K562 (cell line): ENCODE measurements around the gene CBX3. TPM values are rescaled to one million over a fixed set of nuclear protein-coding genes. Genes with fewer than 3 reads are reported as not detected.

Experiments
- ATF3 ChIP-seq, 2 experiments: fragments of 450-650 bp in 1 of 2; sonication (generic) in 1 of 2; formaldehyde crosslinking in 1 of 2; IDR thresholded peaks in 1 of 2; conservative IDR thresholded peaks in 1 of 2; 2 replicates each; pipeline versions ENCODE4 v1.6.1 to v1.8.1; 2016 to 2023; ENCODE audit warnings: mild to moderate bottlenecking in 2 of 2, moderate library complexity in 2 of 2, inconsistent platforms in 1 of 2, missing genetic modification reagents in 1 of 2
- BRF2 ChIP-seq: IDR thresholded peaks from 3 replicates; pipeline ENCODE4 v1.6.1; 2011; ENCODE audit warnings: borderline replicate concordance, mild to moderate bottlenecking; ENCODE audit not compliant: insufficient read length, insufficient read depth
- CEBPG ChIP-seq, 3 experiments: fragments of 200-800 bp in 1 of 3; sonication (Bioruptor generic) in 1 of 3; sonication (generic) in 1 of 3; formaldehyde crosslinking in 1 of 3; IDR thresholded peaks in 2 of 3; conservative IDR thresholded peaks in 1 of 3; 2 replicates each; pipeline versions ENCODE4 v1.6.1 to v1.8.0; 2016 to 2022; ENCODE audit warnings: missing compliant biosample characterization in 2 of 3, missing genetic modification characterization in 2 of 3, mild to moderate bottlenecking in 1 of 3, missing genetic modification reagents in 1 of 3
- GABPB1 ChIP-seq: sonication (generic); formaldehyde crosslinking; IDR thresholded peaks from 2 replicates; pipeline ENCODE4 v1.8.0; 2022; ENCODE audit warnings: mild to moderate bottlenecking, missing genetic modification reagents
- KAT7 ChIP-seq: sonication (generic); formaldehyde crosslinking; IDR thresholded peaks from 2 replicates; pipeline ENCODE4 v1.8.0; 2022; ENCODE audit warnings: missing genetic modification reagents, mild to moderate bottlenecking, borderline replicate concordance
- MYC ChIP-seq, 2 experiments: fragments of 250-450 bp in 1 of 2; sonication (Bioruptor Pico) in 1 of 2; IDR thresholded peaks; 2 replicates each; pipeline versions ENCODE4 v1.5.1 to v1.6.1; 2012 to 2021; ENCODE audit warnings: low read depth in 2 of 2, borderline replicate concordance in 1 of 2, improper control_type of control experiment in 1 of 2, low read length in 1 of 2, mild to moderate bottlenecking in 1 of 2, moderate library complexity in 1 of 2
- NR1H2 ChIP-seq: sonication (generic); formaldehyde crosslinking; IDR thresholded peaks from 2 replicates; pipeline ENCODE4 v1.4.0; 2020; ENCODE audit warnings: mild to moderate bottlenecking, missing genetic modification reagents
- POLR3A ChIP-seq: IDR thresholded peaks from 2 replicates; pipeline ENCODE4 v1.6.1; 2011; ENCODE audit warnings: borderline replicate concordance, mild to moderate bottlenecking, moderate library complexity; ENCODE audit not compliant: insufficient read length, insufficient read depth; ENCODE audit errors: extremely low read depth
- TBL1XR1 ChIP-seq, 2 experiments: IDR thresholded peaks; 2 replicates each; pipeline ENCODE4 v1.6.1; 2012; ENCODE audit warnings: improper control_type of control experiment in 2 of 2, low read length in 2 of 2, mild to moderate bottlenecking in 1 of 2
- TRIM25 ChIP-seq: fragments of 450-650 bp; IDR thresholded peaks from 2 replicates; pipeline ENCODE4 v1.7.0; 2016; ENCODE audit warnings: borderline replicate concordance
- XRCC5 ChIP-seq: fragments of 200-400 bp; formaldehyde crosslinking; IDR thresholded peaks from 2 replicates; pipeline ENCODE4 v1.6.1; 2017; ENCODE audit warnings: low read depth, mild to moderate bottlenecking, low read length
- ZBTB7A ChIP-seq: IDR thresholded peaks from 2 replicates; pipeline ENCODE4 v1.6.1; 2011; ENCODE audit warnings: low read depth, mild to moderate bottlenecking, low read length, moderate library complexity, borderline replicate concordance; ENCODE audit not compliant: control insufficient read depth
- ZNF77 ChIP-seq: fragments of 250-450 bp; sonication (Bioruptor Pico); IDR thresholded peaks from 2 replicates; pipeline ENCODE4 v1.5.0; 2020
- polyA plus RNA-seq, 8 experiments: library from polyadenylated mRNA; depleted of rRNA in 4 of 8; stranded (reverse) in 5 of 8; unstranded in 3 of 8; fragments of >200 nt; fragmentation: Nextera tagmentation in 2 of 8; fragmentation: Illumina TruSeq in 1 of 8; extraction: Ambion mirVana in 2 of 8; extraction: Trizol in 1 of 8; gene quantifications; 2 replicates each; pipeline versions ENCODE4 v1.2.1 to v1.2.3, GENCODE V29; 2011 to 2014; ENCODE audit warnings: inconsistent platforms in 1 of 8, missing spikeins in 1 of 8
- total RNA-seq, 7 experiments: library from RNA; depleted of rRNA in 6 of 7; stranded (reverse); fragments of >200 nt in 6 of 7; fragmentation: Illumina TruSeq in 2 of 7; extraction: Trizol in 2 of 7; gene quantifications; 2 replicates each; pipeline versions ENCODE4 v1.2.1 to v1.2.3, GENCODE V29; 2011 to 2021; ENCODE audit warnings: low replicate concordance in 1 of 7
- TF ChIP-seq, protein P1 (sequence below): fragments of 450-650 bp; formaldehyde crosslinking; IDR thresholded peaks from 2 replicates; pipeline ENCODE4 v1.4.0; 2020; ENCODE audit warnings: mild to moderate bottlenecking
- TF ChIP-seq, protein P2 (sequence below): fragments of 200-800 bp; sonication (Bioruptor generic); IDR thresholded peaks from 2 replicates; pipeline ENCODE4 v1.6.1; 2017; ENCODE audit warnings: missing genetic modification characterization, missing compliant biosample characterization
- TF ChIP-seq, protein P3 (sequence below), 2 experiments: fragments of 450-650 bp; IDR thresholded peaks; 2 replicates each; pipeline ENCODE4 v1.6.1; 2016

The CBX3 gene
- total and polyA plus RNA-seq, 9 of the 15 experiments (the other 6 are each of a cell fraction or from before 2014, with no cell fraction given): 198 to 413 (median 328) TPM

DNA sequence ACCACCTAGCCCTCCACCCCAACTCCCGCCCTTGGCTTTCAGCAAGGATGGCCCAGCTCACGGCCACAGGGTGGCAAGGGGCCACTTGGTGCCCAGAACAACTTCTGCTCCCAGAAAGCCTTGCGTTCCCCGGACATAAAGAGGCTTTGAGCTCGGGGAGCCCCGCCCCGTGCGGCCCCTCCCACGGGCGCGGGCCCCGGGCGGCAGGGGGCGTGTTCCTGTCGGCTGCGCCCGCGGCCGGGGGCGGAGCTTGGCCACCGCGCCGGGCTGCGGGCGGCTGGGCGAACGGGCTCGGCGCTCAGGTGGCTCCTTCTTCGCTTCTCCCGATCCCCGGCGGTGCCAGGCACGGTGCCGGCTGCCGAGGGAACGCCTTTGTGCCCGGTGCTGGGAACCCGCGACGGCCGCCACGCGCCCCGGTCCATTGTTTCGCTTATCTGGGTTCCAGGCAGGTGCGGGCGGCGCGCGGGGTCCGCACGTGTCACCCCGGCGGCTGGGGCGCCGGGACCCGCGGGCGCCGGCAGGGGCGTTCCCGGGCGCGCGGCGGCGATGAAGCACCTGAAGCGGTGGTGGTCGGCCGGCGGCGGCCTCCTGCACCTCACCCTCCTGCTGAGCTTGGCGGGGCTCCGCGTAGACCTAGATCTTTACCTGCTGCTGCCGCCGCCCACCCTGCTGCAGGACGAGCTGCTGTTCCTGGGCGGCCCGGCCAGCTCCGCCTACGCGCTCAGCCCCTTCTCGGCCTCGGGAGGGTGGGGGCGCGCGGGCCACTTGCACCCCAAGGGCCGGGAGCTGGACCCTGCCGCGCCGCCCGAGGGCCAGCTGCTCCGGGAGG is 49.4 kb upstream of the CBX3 start, which contains the start of gene NFE2L3 (continued):
- TF ChIP-seq MYC (IDR thresholded peaks at IDR 0.05; ENCODE audit: low read depth, low read length): peak; percentile 74
- no peak for TF ChIP-seq MYC (CRISPR knock-in tag; IDR thresholded peaks at IDR 0.05; ENCODE audit: borderline replicate concordance, low read depth)
- TF ChIP-seq, protein P1, sequence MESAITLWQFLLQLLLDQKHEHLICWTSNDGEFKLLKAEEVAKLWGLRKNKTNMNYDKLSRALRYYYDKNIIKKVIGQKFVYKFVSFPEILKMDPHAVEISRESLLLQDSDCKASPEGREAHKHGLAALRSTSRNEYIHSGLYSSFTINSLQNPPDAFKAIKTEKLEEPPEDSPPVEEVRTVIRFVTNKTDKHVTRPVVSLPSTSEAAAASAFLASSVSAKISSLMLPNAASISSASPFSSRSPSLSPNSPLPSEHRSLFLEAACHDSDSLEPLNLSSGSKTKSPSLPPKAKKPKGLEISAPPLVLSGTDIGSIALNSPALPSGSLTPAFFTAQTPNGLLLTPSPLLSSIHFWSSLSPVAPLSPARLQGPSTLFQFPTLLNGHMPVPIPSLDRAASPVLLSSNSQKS (CRISPR knock-in tag): no peak
- no peak for TF ChIP-seq GABPB1 (CRISPR knock-in tag)
- TF ChIP-seq XRCC5: no peak
- TF ChIP-seq, protein P2, sequence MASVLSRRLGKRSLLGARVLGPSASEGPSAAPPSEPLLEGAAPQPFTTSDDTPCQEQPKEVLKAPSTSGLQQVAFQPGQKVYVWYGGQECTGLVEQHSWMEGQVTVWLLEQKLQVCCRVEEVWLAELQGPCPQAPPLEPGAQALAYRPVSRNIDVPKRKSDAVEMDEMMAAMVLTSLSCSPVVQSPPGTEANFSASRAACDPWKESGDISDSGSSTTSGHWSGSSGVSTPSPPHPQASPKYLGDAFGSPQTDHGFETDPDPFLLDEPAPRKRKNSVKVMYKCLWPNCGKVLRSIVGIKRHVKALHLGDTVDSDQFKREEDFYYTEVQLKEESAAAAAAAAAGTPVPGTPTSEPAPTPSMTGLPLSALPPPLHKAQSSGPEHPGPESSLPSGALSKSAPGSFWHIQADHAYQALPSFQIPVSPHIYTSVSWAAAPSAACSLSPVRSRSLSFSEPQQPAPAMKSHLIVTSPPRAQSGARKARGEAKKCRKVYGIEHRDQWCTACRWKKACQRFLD (CRISPR knock-in tag): no peak
- no peak for TF ChIP-seq BRF2
- TF ChIP-seq ZNF77: no peak
- no peak for TF ChIP-seq NR1H2 (CRISPR knock-in tag)
- no peak for TF ChIP-seq CEBPG (CRISPR knock-in tag; IDR thresholded peaks at IDR 0.05)
- no peak for TF ChIP-seq CEBPG (tag; conservative IDR thresholded peaks at IDR 0.05 in 1 of 2, IDR thresholded peaks at IDR 0.05 in 1 of 2)
- TF ChIP-seq ATF3 (IDR thresholded peaks at IDR 0.05): no peak
- no peak for TF ChIP-seq ATF3 (CRISPR knock-in tag; conservative IDR thresholded peaks at IDR 0.05)
- TF ChIP-seq TRIM25: no peak
- TF ChIP-seq, protein P3, sequence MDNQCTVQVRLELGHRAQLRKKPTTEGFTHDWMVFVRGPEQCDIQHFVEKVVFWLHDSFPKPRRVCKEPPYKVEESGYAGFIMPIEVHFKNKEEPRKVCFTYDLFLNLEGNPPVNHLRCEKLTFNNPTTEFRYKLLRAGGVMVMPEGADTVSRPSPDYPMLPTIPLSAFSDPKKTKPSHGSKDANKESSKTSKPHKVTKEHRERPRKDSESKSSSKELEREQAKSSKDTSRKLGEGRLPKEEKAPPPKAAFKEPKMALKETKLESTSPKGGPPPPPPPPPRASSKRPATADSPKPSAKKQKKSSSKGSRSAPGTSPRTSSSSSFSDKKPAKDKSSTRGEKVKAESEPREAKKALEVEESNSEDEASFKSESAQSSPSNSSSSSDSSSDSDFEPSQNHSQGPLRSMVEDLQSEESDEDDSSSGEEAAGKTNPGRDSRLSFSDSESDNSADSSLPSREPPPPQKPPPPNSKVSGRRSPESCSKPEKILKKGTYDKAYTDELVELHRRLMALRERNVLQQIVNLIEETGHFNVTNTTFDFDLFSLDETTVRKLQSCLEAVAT (IDR thresholded peaks at IDR 0.05): 0 out of 4 replicates have a peak, but pooled peaks of 1 of the 2 experiments have one; percentile 5
- TF ChIP-seq KAT7 (CRISPR knock-in tag): peak; percentile 85
- no peak for TF ChIP-seq POLR3A
- no peak for TF ChIP-seq TBL1XR1 (IDR thresholded peaks at IDR 0.05; ENCODE audit: low read length in 2 of 2)
- TF ChIP-seq ZBTB7A: peak; percentile 80; the same call in 1 of the 2 replicates
